Measurements from ENCODE around the gene SGMS1. TPM values are rescaled to one million over a fixed set of nuclear protein-coding genes. Genes with fewer than 3 reads are reported as not detected.

The SGMS1 gene
- total and polyA plus RNA-seq, 2 experiments from 2014 or later: 15.0 to 34.7 TPM

DNA sequence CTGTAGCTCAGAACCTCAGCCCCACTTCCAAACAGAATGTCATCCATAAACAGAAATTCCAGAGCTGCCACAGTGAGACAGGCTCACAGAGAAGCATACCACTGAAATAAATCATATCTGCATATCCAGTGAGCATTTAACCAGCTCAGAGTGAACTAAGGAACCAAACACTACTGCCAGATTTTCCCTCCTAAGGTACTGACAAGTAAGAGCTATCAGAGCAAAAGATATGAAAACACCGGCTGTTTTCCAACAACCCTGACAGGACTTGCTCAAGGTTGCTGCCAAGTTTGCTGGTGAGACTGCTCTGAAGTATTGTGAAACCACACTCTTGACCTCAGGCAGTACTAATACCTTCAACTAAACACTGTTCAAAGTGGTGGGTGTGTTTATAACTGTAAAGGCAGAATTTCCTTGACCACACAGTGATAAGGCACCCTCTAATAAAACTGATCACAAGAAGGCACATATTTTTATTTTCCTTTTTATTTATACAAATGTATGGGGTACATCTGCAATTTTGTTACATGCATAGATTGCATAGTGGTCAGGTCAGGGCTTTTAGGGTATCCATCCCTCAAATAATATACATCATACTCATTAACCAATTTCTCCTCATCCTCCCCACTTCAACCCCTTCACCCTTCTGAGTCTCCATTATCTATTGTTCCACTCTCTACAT, 18.3 kb downstream of the SGMS1 start (continued):
- TF ChIP-seq, protein P1, sequence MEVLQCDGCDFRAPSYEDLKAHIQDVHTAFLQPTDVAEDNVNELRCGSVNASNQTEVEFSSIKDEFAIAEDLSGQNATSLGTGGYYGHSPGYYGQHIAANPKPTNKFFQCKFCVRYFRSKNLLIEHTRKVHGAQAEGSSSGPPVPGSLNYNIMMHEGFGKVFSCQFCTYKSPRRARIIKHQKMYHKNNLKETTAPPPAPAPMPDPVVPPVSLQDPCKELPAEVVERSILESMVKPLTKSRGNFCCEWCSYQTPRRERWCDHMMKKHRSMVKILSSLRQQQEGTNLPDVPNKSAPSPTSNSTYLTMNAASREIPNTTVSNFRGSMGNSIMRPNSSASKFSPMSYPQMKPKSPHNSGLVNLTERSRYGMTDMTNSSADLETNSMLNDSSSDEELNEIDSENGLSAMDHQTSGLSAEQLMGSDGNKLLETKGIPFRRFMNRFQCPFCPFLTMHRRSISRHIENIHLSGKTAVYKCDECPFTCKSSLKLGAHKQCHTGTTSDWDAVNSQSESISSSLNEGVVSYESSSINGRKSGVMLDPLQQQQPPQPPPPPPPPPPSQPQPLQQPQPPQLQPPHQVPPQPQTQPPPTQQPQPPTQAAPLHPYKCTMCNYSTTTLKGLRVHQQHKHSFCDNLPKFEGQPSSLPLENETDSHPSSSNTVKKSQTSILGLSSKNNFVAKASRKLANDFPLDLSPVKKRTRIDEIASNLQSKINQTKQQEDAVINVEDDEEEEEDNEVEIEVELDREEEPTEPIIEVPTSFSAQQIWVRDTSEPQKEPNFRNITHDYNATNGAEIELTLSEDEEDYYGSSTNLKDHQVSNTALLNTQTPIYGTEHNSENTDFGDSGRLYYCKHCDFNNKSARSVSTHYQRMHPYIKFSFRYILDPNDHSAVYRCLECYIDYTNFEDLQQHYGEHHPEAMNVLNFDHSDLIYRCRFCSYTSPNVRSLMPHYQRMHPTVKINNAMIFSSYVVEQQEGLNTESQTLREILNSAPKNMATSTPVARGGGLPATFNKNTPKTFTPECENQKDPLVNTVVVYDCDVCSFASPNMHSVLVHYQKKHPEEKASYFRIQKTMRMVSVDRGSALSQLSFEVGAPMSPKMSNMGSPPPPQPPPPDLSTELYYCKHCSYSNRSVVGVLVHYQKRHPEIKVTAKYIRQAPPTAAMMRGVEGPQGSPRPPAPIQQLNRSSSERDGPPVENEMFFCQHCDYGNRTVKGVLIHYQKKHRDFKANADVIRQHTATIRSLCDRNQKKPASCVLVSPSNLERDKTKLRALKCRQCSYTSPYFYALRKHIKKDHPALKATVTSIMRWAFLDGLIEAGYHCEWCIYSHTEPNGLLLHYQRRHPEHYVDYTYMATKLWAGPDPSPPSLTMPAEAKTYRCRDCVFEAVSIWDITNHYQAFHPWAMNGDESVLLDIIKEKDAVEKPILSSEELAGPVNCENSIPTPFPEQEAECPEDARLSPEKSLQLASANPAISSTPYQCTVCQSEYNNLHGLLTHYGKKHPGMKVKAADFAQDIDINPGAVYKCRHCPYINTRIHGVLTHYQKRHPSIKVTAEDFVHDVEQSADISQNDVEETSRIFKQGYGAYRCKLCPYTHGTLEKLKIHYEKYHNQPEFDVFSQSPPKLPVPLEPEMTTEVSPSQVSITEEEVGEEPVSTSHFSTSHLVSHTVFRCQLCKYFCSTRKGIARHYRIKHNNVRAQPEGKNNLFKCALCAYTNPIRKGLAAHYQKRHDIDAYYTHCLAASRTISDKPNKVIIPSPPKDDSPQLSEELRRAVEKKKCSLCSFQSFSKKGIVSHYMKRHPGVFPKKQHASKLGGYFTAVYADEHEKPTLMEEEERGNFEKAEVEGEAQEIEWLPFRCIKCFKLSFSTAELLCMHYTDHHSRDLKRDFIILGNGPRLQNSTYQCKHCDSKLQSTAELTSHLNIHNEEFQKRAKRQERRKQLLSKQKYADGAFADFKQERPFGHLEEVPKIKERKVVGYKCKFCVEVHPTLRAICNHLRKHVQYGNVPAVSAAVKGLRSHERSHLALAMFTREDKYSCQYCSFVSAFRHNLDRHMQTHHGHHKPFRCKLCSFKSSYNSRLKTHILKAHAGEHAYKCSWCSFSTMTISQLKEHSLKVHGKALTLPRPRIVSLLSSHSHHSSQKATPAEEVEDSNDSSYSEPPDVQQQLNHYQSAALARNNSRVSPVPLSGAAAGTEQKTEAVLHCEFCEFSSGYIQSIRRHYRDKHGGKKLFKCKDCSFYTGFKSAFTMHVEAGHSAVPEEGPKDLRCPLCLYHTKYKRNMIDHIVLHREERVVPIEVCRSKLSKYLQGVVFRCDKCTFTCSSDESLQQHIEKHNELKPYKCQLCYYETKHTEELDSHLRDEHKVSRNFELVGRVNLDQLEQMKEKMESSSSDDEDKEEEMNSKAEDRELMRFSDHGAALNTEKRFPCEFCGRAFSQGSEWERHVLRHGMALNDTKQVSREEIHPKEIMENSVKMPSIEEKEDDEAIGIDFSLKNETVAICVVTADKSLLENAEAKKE (CRISPR knock-in tag; IDR thresholded peaks at IDR 0.05): no peak
- TF ChIP-seq ZNF114 (CRISPR knock-in tag; IDR thresholded peaks at IDR 0.05) (no peak), STAT1 (IDR thresholded peaks at IDR 0.05; ENCODE audit: unreplicated experiment) (no peak), EZH2phosphoT487 (IDR thresholded peaks at IDR 0.05; ENCODE audit: unreplicated experiment) (no peak), CREB1 (CRISPR knock-in tag; IDR thresholded peaks at IDR 0.05; ENCODE audit: low read depth) (no peak)
- TF ChIP-seq, protein P2, sequence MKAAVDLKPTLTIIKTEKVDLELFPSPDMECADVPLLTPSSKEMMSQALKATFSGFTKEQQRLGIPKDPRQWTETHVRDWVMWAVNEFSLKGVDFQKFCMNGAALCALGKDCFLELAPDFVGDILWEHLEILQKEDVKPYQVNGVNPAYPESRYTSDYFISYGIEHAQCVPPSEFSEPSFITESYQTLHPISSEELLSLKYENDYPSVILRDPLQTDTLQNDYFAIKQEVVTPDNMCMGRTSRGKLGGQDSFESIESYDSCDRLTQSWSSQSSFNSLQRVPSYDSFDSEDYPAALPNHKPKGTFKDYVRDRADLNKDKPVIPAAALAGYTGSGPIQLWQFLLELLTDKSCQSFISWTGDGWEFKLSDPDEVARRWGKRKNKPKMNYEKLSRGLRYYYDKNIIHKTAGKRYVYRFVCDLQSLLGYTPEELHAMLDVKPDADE (IDR thresholded peaks at IDR 0.05): no peak
- TF ChIP-seq, protein P3, sequence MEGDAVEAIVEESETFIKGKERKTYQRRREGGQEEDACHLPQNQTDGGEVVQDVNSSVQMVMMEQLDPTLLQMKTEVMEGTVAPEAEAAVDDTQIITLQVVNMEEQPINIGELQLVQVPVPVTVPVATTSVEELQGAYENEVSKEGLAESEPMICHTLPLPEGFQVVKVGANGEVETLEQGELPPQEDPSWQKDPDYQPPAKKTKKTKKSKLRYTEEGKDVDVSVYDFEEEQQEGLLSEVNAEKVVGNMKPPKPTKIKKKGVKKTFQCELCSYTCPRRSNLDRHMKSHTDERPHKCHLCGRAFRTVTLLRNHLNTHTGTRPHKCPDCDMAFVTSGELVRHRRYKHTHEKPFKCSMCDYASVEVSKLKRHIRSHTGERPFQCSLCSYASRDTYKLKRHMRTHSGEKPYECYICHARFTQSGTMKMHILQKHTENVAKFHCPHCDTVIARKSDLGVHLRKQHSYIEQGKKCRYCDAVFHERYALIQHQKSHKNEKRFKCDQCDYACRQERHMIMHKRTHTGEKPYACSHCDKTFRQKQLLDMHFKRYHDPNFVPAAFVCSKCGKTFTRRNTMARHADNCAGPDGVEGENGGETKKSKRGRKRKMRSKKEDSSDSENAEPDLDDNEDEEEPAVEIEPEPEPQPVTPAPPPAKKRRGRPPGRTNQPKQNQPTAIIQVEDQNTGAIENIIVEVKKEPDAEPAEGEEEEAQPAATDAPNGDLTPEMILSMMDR (conservative IDR thresholded peaks at IDR 0.05; ENCODE audit: low read depth in 2 of 2): no peak
